Measurements from ENCODE around the gene CMTM5.

The CMTM5 gene

GRCh38 chr14:23361320-23361719 is 15.5 kb upstream of the CMTM5 start:
- Mint-ChIP-seq H3K4me1 (peaks cover 6% of the 10 kb centered on the region), H3K4me3 (no peak overlapping the region), H3K36me3 (ENCODE audit: insufficient read depth) (no peaks in the 10 kb centered on the region), H3K27me3 (peaks cover 34% of the 10 kb centered on the region), H3K27ac (ENCODE audit: low read depth) (no peak overlapping the region), H3K9me3 (no peaks in the 10 kb centered on the region)
- DNase-seq (ENCODE audit: low spot score in 2 of 2) (no peak), ATAC-seq (replicated peaks; ENCODE audit: extremely low read depth, poor library complexity, severe bottlenecking) (no peak)

- Mint-ChIP-seq H3K9me3 (no peaks in the 10 kb centered on the region), H3K27me3 (peaks cover 36% of the 10 kb centered on the region), H3K4me3 (no peak overlapping the region), H3K27ac (ENCODE audit: low read depth) (no peak overlapping the region), H3K36me3 (ENCODE audit: insufficient read depth) (no peaks in the 10 kb centered on the region), H3K4me1 (peaks cover 6% of the 10 kb centered on the region)
- ATAC-seq (replicated peaks; ENCODE audit: extremely low read depth, poor library complexity, severe bottlenecking) = no peak
- DNase-seq (ENCODE audit: low spot score in 2 of 2) = no peak
These were observed 15.1 kb upstream of the CMTM5 start for GRCh38 chr14:23361763-23362162.

GRCh38 chr14:23362200-23362599 is 14.6 kb upstream of the CMTM5 start:
- no peak overlapping the region for H3K4me3 Mint-ChIP-seq
- DNase-seq (ENCODE audit: low spot score in 2 of 2) (no peak), ATAC-seq (replicated peaks; ENCODE audit: extremely low read depth, poor library complexity, severe bottlenecking) (no peak)
- no peaks in the 10 kb centered on the region for H3K36me3 Mint-ChIP-seq (ENCODE audit: insufficient read depth)
- H3K27me3 Mint-ChIP-seq = peaks cover 40% of the 10 kb centered on the region
- H3K9me3 Mint-ChIP-seq = no peaks in the 10 kb centered on the region
- peaks cover 6% of the 10 kb centered on the region for H3K4me1 Mint-ChIP-seq
- H3K27ac Mint-ChIP-seq (ENCODE audit: low read depth) = no peak overlapping the region

GRCh38 chr14:23364164-23365035 is 12.4 kb upstream of the CMTM5 start:
- no peaks in the 10 kb centered on the region for H3K9me3 Mint-ChIP-seq
- ATAC-seq (replicated peaks; ENCODE audit: extremely low read depth, poor library complexity, severe bottlenecking) (no peak), DNase-seq (ENCODE audit: low spot score in 2 of 2) (no peak)
- H3K27me3 Mint-ChIP-seq = peaks cover 49% of the 10 kb centered on the region
- no peak overlapping the region for H3K27ac Mint-ChIP-seq (ENCODE audit: low read depth)
- peaks cover 6% of the 10 kb centered on the region for H3K4me1 Mint-ChIP-seq
- no peaks in the 10 kb centered on the region for H3K36me3 Mint-ChIP-seq (ENCODE audit: insufficient read depth)
- no peak overlapping the region for H3K4me3 Mint-ChIP-seq

- Mint-ChIP-seq H3K4me1 (peaks cover 6% of the 10 kb centered on the region), H3K27me3 (peaks cover 43% of the 10 kb centered on the region), H3K36me3 (ENCODE audit: insufficient read depth) (no peaks in the 10 kb centered on the region), H3K4me3 (no peak within 1 kb of the TSS), H3K9me3 (no peaks in the 10 kb centered on the region), H3K27ac (ENCODE audit: low read depth) (no peak within 1 kb of the TSS)
- ATAC-seq (replicated peaks; ENCODE audit: extremely low read depth, poor library complexity, severe bottlenecking) (no peak), DNase-seq (ENCODE audit: low spot score in 2 of 2) (no peak)
These were observed 11.7 kb upstream of the CMTM5 start, which contains the start of gene EFS for GRCh38 chr14:23365036-23365731. TSS of gene EFS (minus strand) at chr14:23365172. CDS start at chr14:23365025, 147 bp downstream.

GRCh38 chr14:23365732-23366425 is 11.0 kb upstream of the CMTM5 start:
- Mint-ChIP-seq H3K4me1 (peaks cover 6% of the 10 kb centered on the region), H3K27ac (ENCODE audit: low read depth) (no peak overlapping the region), H3K4me3 (no peak overlapping the region), H3K9me3 (no peaks in the 10 kb centered on the region), H3K27me3 (peaks cover 39% of the 10 kb centered on the region), H3K36me3 (ENCODE audit: insufficient read depth) (no peaks in the 10 kb centered on the region)
- ATAC-seq (replicated peaks; ENCODE audit: extremely low read depth, poor library complexity, severe bottlenecking) (no peak), DNase-seq (ENCODE audit: low spot score in 2 of 2) (no peak)

GRCh38 chr14:23366426-23366921 is 10.4 kb upstream of the CMTM5 start:
- DNase-seq (ENCODE audit: low spot score in 2 of 2) = no peak
- H3K27me3 Mint-ChIP-seq = peaks cover 45% of the 10 kb centered on the region

GRCh38 chr14:23370221-23370620 is 6.6 kb upstream of the CMTM5 start:
- Mint-ChIP-seq H3K27ac (ENCODE audit: low read depth) (no peak overlapping the region), H3K4me3 (no peak overlapping the region), H3K27me3 (peaks cover 37% of the 10 kb centered on the region), H3K9me3 (no peaks in the 10 kb centered on the region), H3K36me3 (ENCODE audit: insufficient read depth) (peaks cover 1% of the 10 kb centered on the region), H3K4me1 (no peaks in the 10 kb centered on the region)
- no peak for ATAC-seq (replicated peaks; ENCODE audit: extremely low read depth, poor library complexity, severe bottlenecking)
- DNase-seq (ENCODE audit: low spot score in 2 of 2) = no peak

More at GRCh38 chr14:23366426-23366921, 10.4 kb upstream of the CMTM5 start:
- Mint-ChIP-seq H3K9me3 (no peaks in the 10 kb centered on the region), H3K4me3 (no peak overlapping the region), H3K4me1 (peaks cover 6% of the 10 kb centered on the region), H3K27ac (ENCODE audit: low read depth) (no peak overlapping the region), H3K36me3 (ENCODE audit: insufficient read depth) (no peaks in the 10 kb centered on the region)
- no peak for ATAC-seq (replicated peaks; ENCODE audit: extremely low read depth, poor library complexity, severe bottlenecking)

GRCh38 chr14:23371865-23372264 is 5.0 kb upstream of the CMTM5 start:
- H3K27ac Mint-ChIP-seq (ENCODE audit: low read depth) = no peak overlapping the region
- H3K9me3 Mint-ChIP-seq = no peaks in the 10 kb centered on the region
- peaks cover 1% of the 10 kb centered on the region for H3K36me3 Mint-ChIP-seq (ENCODE audit: insufficient read depth)
- H3K4me1 Mint-ChIP-seq = no peaks in the 10 kb centered on the region
- peaks cover 33% of the 10 kb centered on the region for H3K27me3 Mint-ChIP-seq
- ATAC-seq (replicated peaks; ENCODE audit: extremely low read depth, poor library complexity, severe bottlenecking) = no peak
- no peak overlapping the region for H3K4me3 Mint-ChIP-seq
- DNase-seq (ENCODE audit: low spot score in 2 of 2) = no peak

GRCh38 chr14:23372509-23372908 is 4.3 kb upstream of the CMTM5 start, which contains the start of gene IL25:
TSS of gene IL25 (plus strand) at chr14:23372809.
- ATAC-seq (replicated peaks; ENCODE audit: extremely low read depth, poor library complexity, severe bottlenecking) (no peak), DNase-seq (ENCODE audit: low spot score in 2 of 2) (no peak)
- Mint-ChIP-seq H3K4me3 (no peak within 1 kb of the TSS), H3K9me3 (no peaks in the 10 kb centered on the region), H3K36me3 (ENCODE audit: insufficient read depth) (peaks cover 1% of the 10 kb centered on the region), H3K4me1 (no peaks in the 10 kb centered on the region), H3K27ac (ENCODE audit: low read depth) (no peak within 1 kb of the TSS), H3K27me3 (peaks cover 33% of the 10 kb centered on the region)

- H3K4me1 Mint-ChIP-seq = no peaks in the 10 kb centered on the region
- H3K36me3 Mint-ChIP-seq (ENCODE audit: insufficient read depth) = peaks cover 1% of the 10 kb centered on the region
- DNase-seq (ENCODE audit: low spot score in 2 of 2) (no peak), ATAC-seq (replicated peaks; ENCODE audit: extremely low read depth, poor library complexity, severe bottlenecking) (no peak)
- H3K4me3 Mint-ChIP-seq = no peak overlapping the region
- H3K27ac Mint-ChIP-seq (ENCODE audit: low read depth) = no peak overlapping the region
- H3K27me3 Mint-ChIP-seq = peaks cover 33% of the 10 kb centered on the region
- no peaks in the 10 kb centered on the region for H3K9me3 Mint-ChIP-seq
These were observed 3.8 kb upstream of the CMTM5 start for GRCh38 chr14:23373041-23373440.

GRCh38 chr14:23375527-23376251 is 1.2 kb upstream of the CMTM5 start:
- no peak overlapping the region for H3K27ac Mint-ChIP-seq (ENCODE audit: low read depth)
- H3K9me3 Mint-ChIP-seq = no peaks in the 10 kb centered on the region
- peaks cover 43% of the 10 kb centered on the region for H3K27me3 Mint-ChIP-seq
- ATAC-seq (replicated peaks; ENCODE audit: extremely low read depth, poor library complexity, severe bottlenecking) = no peak
- no peak overlapping the region for H3K4me3 Mint-ChIP-seq
- H3K4me1 Mint-ChIP-seq = no peaks in the 10 kb centered on the region
- no peak for DNase-seq (ENCODE audit: low spot score in 2 of 2)
- H3K36me3 Mint-ChIP-seq (ENCODE audit: insufficient read depth) = peaks cover 1% of the 10 kb centered on the region
